Gastroesophageal sphincter (tissue), 4 donors: ENCODE results near the gene SLC24A3. TPM values are rescaled to one million over a fixed set of nuclear protein-coding genes. Genes with fewer than 3 reads are reported as not detected.

Source experiments
- ATAC-seq: fragments of 150-250 bp; one replicate; pipeline ENCODE4 v1.9.1; 2016; ENCODE audit warnings: mild to moderate bottlenecking, moderate library complexity
- H3K27ac ChIP-seq, 4 donors: fragments of 200-600 bp; sonication (generic) in 3 of 4; 1 replicate in 3 of 4; 2 replicates in 1 of 4; pipeline ENCODE4 v1.5.1; 2016 to 2019
- H3K27me3 ChIP-seq: fragments of 200-600 bp; sonication (generic); one replicate; pipeline ENCODE4 v1.5.1; 2019
- H3K36me3 ChIP-seq, 2 donors: fragments of 200-600 bp; sonication (generic); one replicate each; pipeline ENCODE4 v1.5.1; 2019; ENCODE audit warnings: control low read depth in 1 of 2
- H3K4me1 ChIP-seq, 3 donors: fragments of 200-600 bp; sonication (generic); 1 replicate in 2 of 3; 2 replicates in 1 of 3; pipeline ENCODE4 v1.5.1; 2016 to 2019; ENCODE audit warnings: control low read depth in 2 of 3
- H3K4me3 ChIP-seq, 2 donors: fragments of 200-600 bp; sonication (generic); one replicate each; pipeline ENCODE4 v1.5.1; 2019; ENCODE audit warnings: mild to moderate bottlenecking in 1 of 2, moderate library complexity in 1 of 2
- H3K9me3 ChIP-seq, 3 donors: fragments of 200-600 bp; sonication (generic); one replicate each; pipeline ENCODE4 v1.5.1; 2017 to 2019; ENCODE audit warnings: control low read depth in 2 of 3
- CTCF ChIP-seq, 4 experiments: fragments of 200-600 bp in 2 of 4; fragments of 450-650 bp in 2 of 4; sonication (generic) in 1 of 4; IDR thresholded peaks; one replicate each; pipeline ENCODE4 v1.5.1; 2017 to 2019; ENCODE audit warnings: antibody characterized with exemption in 4 of 4, mild to moderate bottlenecking in 2 of 4, moderate library complexity in 2 of 4
- EP300 ChIP-seq: sonication (generic); formaldehyde crosslinking; IDR thresholded peaks from one replicate; pipeline ENCODE4 v1.6.1; 2017; ENCODE audit warnings: antibody characterized with exemption, mild to moderate bottlenecking
- POLR2A ChIP-seq, 2 donors: fragments of 450-650 bp; IDR thresholded peaks; one replicate each; pipeline ENCODE4 v1.6.1; 2017; ENCODE audit warnings: antibody characterized with exemption in 2 of 2, mild to moderate bottlenecking in 2 of 2, moderate library complexity in 1 of 2
- POLR2AphosphoS5 ChIP-seq: sonication (generic); formaldehyde crosslinking; IDR thresholded peaks from one replicate; pipeline ENCODE4 v1.6.1; 2017; ENCODE audit warnings: antibody characterized with exemption
- WGBS, 2 donors: methylation state at CpG; one replicate each; pipeline ENCODE4 v1.1.5; 2018; ENCODE audit warnings: low coverage in 1 of 2; 5-methylcytosine and 5-hydroxymethylcytosine counted together
- total RNA-seq, 4 donors: library from RNA; depleted of rRNA; stranded (reverse); fragments of >200 nt; gene quantifications; one replicate each; pipeline ENCODE4 v1.1.0, GENCODE V29; 2016

Gene SLC24A3
- total RNA-seq, 4 donors from 2014 or later: 2.7 to 13.5 (median 5.5) TPM

GRCh38 chr20:19515074-19515473 lies 302.6 kb downstream of the SLC24A3 start:
- Histone ChIP-seq H3K27me3 (no peaks in the 10 kb centered on the region), H3K4me3 (no peak overlapping the region), H3K9me3 (no peaks in the 10 kb centered on the region), H3K36me3 (no peaks in the 10 kb centered on the region), H3K27ac (no peak overlapping the region), H3K4me1 (no peaks in the 10 kb centered on the region)
- 77 to 80% methylated on average over 3 to 6 of the region's 6 CpGs for WGBS, 2 donors
- TF ChIP-seq POLR2A (IDR thresholded peaks at IDR 0.05) (no peak), EP300 (no peak), POLR2AphosphoS5 (no peak), CTCF (IDR thresholded peaks at IDR 0.05) (no peak)
- no peak for ATAC-seq

- no peaks in the 10 kb centered on the region for H3K9me3 ChIP-seq
- no peak overlapping the region for H3K4me3 ChIP-seq
- no peak overlapping the region for H3K27ac ChIP-seq
- 31 to 84% methylated on average over 1 of the region's 1 CpG for WGBS, 2 donors
- no peak for ATAC-seq
- H3K4me1 ChIP-seq: peaks cover 0 to 28% (median 2%) of the 10 kb centered on the region in 3 donors
- no peaks in the 10 kb centered on the region for H3K27me3 ChIP-seq
- H3K36me3 ChIP-seq: no peaks in the 10 kb centered on the region
- TF ChIP-seq POLR2A (IDR thresholded peaks at IDR 0.05) (no peak), CTCF (IDR thresholded peaks at IDR 0.05) (no peak), EP300 (no peak), POLR2AphosphoS5 (no peak)
These were observed 307.0 kb downstream of the SLC24A3 start for GRCh38 chr20:19519466-19519865.

GRCh38 chr20:19520261-19520660 lies 307.8 kb downstream of the SLC24A3 start:
- Histone ChIP-seq H3K4me1 (peaks cover 0 to 28% (median 2%) of the 10 kb centered on the region in 3 donors), H3K27ac (no peak overlapping the region), H3K27me3 (no peaks in the 10 kb centered on the region), H3K4me3 (no peak overlapping the region), H3K9me3 (no peaks in the 10 kb centered on the region), H3K36me3 (no peaks in the 10 kb centered on the region)
- ATAC-seq: no peak
- WGBS, 2 donors: 63 to 95% methylated on average over 2 to 3 of the region's 7 CpGs
- no peak for TF ChIP-seq POLR2AphosphoS5
- no peak for TF ChIP-seq EP300
- TF ChIP-seq CTCF (IDR thresholded peaks at IDR 0.05): no peak
- TF ChIP-seq POLR2A (IDR thresholded peaks at IDR 0.05): no peak

- no peaks in the 10 kb centered on the region for H3K9me3 ChIP-seq
- TF ChIP-seq EP300: no peak
- no peak for TF ChIP-seq POLR2A (IDR thresholded peaks at IDR 0.05)
- no peak for TF ChIP-seq CTCF (IDR thresholded peaks at IDR 0.05)
- no peak for TF ChIP-seq POLR2AphosphoS5
- no peak overlapping the region for H3K4me3 ChIP-seq
- H3K27ac ChIP-seq: no peak overlapping the region
- ATAC-seq: no peak
- peaks cover 0 to 28% (median 2%) of the 10 kb centered on the region in 3 donors for H3K4me1 ChIP-seq
- 33 to 54% methylated on average over 1 to 5 of the region's 9 CpGs for WGBS, 2 donors
- H3K36me3 ChIP-seq: no peaks in the 10 kb centered on the region
- H3K27me3 ChIP-seq: no peaks in the 10 kb centered on the region
These were observed 309.8 kb downstream of the SLC24A3 start for GRCh38 chr20:19522071-19522801.
